WTC11 (cell line): ENCODE results near the gene FOXL2. TPM values are rescaled to one million over a fixed set of nuclear protein-coding genes. Genes with fewer than 3 reads are reported as not detected.

Experiments used
- ATAC-seq: fragments of 200-7000 bp; cut with Tn5 transposase; 2 replicates; pipeline ENCODE4 v1.10.0; 2021; ENCODE audit warnings: mild to moderate bottlenecking, moderate library complexity
- CTCF ChIA-PET: fragments of 300-600 bp; sonication (Branson Sonifier 250); formaldehyde crosslinking; loops from one replicate; lab custom pipeline; 2021; ENCODE audit warnings: antibody characterized with exemption; lab: Charles Lee
- POLR2A ChIA-PET: fragments of 350-600 bp; sonication (Branson Sonifier 250); formaldehyde crosslinking; loops from one replicate; lab custom pipeline; 2021; ENCODE audit warnings: antibody characterized with exemption; lab: Charles Lee
- DNase-seq: peaks from one replicate; pipeline ENCODE4 v3.0.0; 2021; ENCODE audit warnings: low spot score
- H3K27ac Mint-ChIP-seq: 2 replicates; pipeline ENCODE4 v1.8.0; 2021; ENCODE audit warnings: mixed read lengths
- H3K27me3 Mint-ChIP-seq: 2 replicates; pipeline ENCODE4 v1.8.0; 2021; ENCODE audit warnings: low read depth, mild to moderate bottlenecking, moderate library complexity, mixed read lengths
- H3K36me3 Mint-ChIP-seq: 2 replicates; pipeline ENCODE4 v1.8.0; 2021; ENCODE audit warnings: mixed read lengths
- H3K4me1 Mint-ChIP-seq: 2 replicates; pipeline ENCODE4 v1.8.0; 2022; ENCODE audit warnings: mixed read lengths
- H3K4me3 Mint-ChIP-seq: 2 replicates; pipeline ENCODE4 v1.8.0; 2021; ENCODE audit warnings: mild to moderate bottlenecking, moderate library complexity, mixed read lengths
- H3K9me3 Mint-ChIP-seq: 2 replicates; pipeline ENCODE4 v1.8.0; 2021; ENCODE audit warnings: mixed read lengths
- AR ChIP-seq: fragments of 250-450 bp; sonication (Bioruptor Pico); IDR thresholded peaks from 2 replicates; pipeline ENCODE4 v1.9.0; 2021; ENCODE audit warnings: mild to moderate bottlenecking
- CDX4 ChIP-seq: fragments of 250-450 bp; sonication (Bioruptor Pico); IDR thresholded peaks from 2 replicates; pipeline ENCODE4 v1.9.0; 2021; ENCODE audit warnings: moderate library complexity, mild to moderate bottlenecking, inconsistent platforms, borderline replicate concordance
- E2F4 ChIP-seq: sonication (generic); formaldehyde crosslinking; IDR thresholded peaks from 2 replicates; pipeline ENCODE4 v1.8.1; 2022; ENCODE audit warnings: low read depth, mild to moderate bottlenecking, moderate library complexity, missing genetic modification reagents, borderline replicate concordance
- ELF4 ChIP-seq: sonication (generic); formaldehyde crosslinking; IDR thresholded peaks from 2 replicates; pipeline ENCODE4 v1.8.1; 2022; ENCODE audit warnings: low read depth, mild to moderate bottlenecking, moderate library complexity, missing genetic modification reagents
- IRF1 ChIP-seq: sonication (generic); formaldehyde crosslinking; IDR thresholded peaks from 2 replicates; pipeline ENCODE4 v1.8.0; 2023; ENCODE audit warnings: missing genetic modification reagents
- JUN ChIP-seq: sonication (generic); formaldehyde crosslinking; IDR thresholded peaks from 2 replicates; pipeline ENCODE4 v1.8.0; 2023; ENCODE audit warnings: mild to moderate bottlenecking, missing genetic modification reagents
- KAT7 ChIP-seq: sonication (generic); formaldehyde crosslinking; IDR thresholded peaks from 2 replicates; pipeline ENCODE4 v1.8.1; 2023; ENCODE audit warnings: missing genetic modification reagents, mild to moderate bottlenecking, borderline replicate concordance
- NFATC4 ChIP-seq: fragments of 250-450 bp; sonication (Bioruptor Pico); IDR thresholded peaks from 2 replicates; pipeline ENCODE4 v1.9.0; 2021; ENCODE audit warnings: mild to moderate bottlenecking
- OVOL2 ChIP-seq: fragments of 250-450 bp; sonication (Bioruptor Pico); IDR thresholded peaks from 2 replicates; pipeline ENCODE4 v1.9.0; 2021; ENCODE audit warnings: mild to moderate bottlenecking, borderline replicate concordance
- PRDM15 ChIP-seq: sonication (generic); formaldehyde crosslinking; IDR thresholded peaks from 2 replicates; pipeline ENCODE4 v1.8.0; 2022; ENCODE audit warnings: missing genetic modification reagents
- SMAD3 ChIP-seq: sonication (generic); formaldehyde crosslinking; IDR thresholded peaks from 2 replicates; pipeline ENCODE4 v1.8.0; 2022; ENCODE audit warnings: missing genetic modification reagents, mild to moderate bottlenecking, borderline replicate concordance
- ZMAT4 ChIP-seq: fragments of 250-450 bp; sonication (Bioruptor Pico); IDR thresholded peaks from 2 replicates; pipeline ENCODE4 v1.9.0; 2021; ENCODE audit warnings: mild to moderate bottlenecking
- ZNF121 ChIP-seq: sonication (generic); formaldehyde crosslinking; IDR thresholded peaks from 2 replicates; pipeline ENCODE4 v1.8.0; 2023; ENCODE audit warnings: missing genetic modification reagents
- ZNF396 ChIP-seq: fragments of 250-450 bp; sonication (Bioruptor Pico); IDR thresholded peaks from 2 replicates; pipeline ENCODE4 v1.8.0; 2021; ENCODE audit warnings: mild to moderate bottlenecking, moderate library complexity, borderline replicate concordance
- ZNF416 ChIP-seq: fragments of 250-450 bp; sonication (Bioruptor Pico); IDR thresholded peaks from 2 replicates; pipeline ENCODE4 v1.9.0; 2021; ENCODE audit warnings: mild to moderate bottlenecking, inconsistent platforms
- ZNF671 ChIP-seq: fragments of 250-450 bp; sonication (Bioruptor Pico); IDR thresholded peaks from 2 replicates; pipeline ENCODE4 v1.8.0; 2021; ENCODE audit warnings: mild to moderate bottlenecking
- total RNA-seq: library from RNA; stranded (reverse); gene quantifications from 3 replicates; pipeline ENCODE4 v1.2.3, GENCODE V29; 2021

The FOXL2 gene
- total RNA-seq, 1 experiment from 2014 or later = 1.4 TPM

GRCh38 chr3:138913766-138914165 lies 33.2 kb downstream of the FOXL2 start:
- H3K27me3 Mint-ChIP-seq = peaks cover 10% of the 10 kb centered on the region
- no peak for ATAC-seq
- no peak overlapping the region for H3K4me3 Mint-ChIP-seq
- no peak overlapping the region for H3K27ac Mint-ChIP-seq
- H3K4me1 Mint-ChIP-seq = peaks cover 3% of the 10 kb centered on the region
- ChIA-PET POLR2A (no interaction called here), CTCF (interaction anchor here (0.7 to 4.5 kb wide), 3 partner anchors 10 to 434 kb away, joined by 3 to 108 read pairs (median 11); partner anchors contain the start of gene CEP70)
- H3K9me3 Mint-ChIP-seq = no peaks in the 10 kb centered on the region
- no peak for DNase-seq
- TF ChIP-seq AR = no peak
- no peak for TF ChIP-seq IRF1 (CRISPR knock-in tag)
- TF ChIP-seq OVOL2 = no peak
- no peak for TF ChIP-seq JUN (CRISPR knock-in tag)
- no peak for TF ChIP-seq ELF4
- no peak for TF ChIP-seq E2F4 (CRISPR knock-in tag)
- no peaks in the 10 kb centered on the region for H3K36me3 Mint-ChIP-seq

- TF ChIP-seq PRDM15 = no peak
- no peak for TF ChIP-seq NFATC4
- no peak for TF ChIP-seq ZNF671 (CRISPR knock-in tag)
- no peak for TF ChIP-seq AR
- no peak for TF ChIP-seq ZNF396
- no peak for TF ChIP-seq ZNF121 (CRISPR knock-in tag)
- no peak for TF ChIP-seq CDX4 (CRISPR knock-in tag)
- TF ChIP-seq ZNF416 (CRISPR knock-in tag) = no peak
- no peak for TF ChIP-seq SMAD3 (CRISPR knock-in tag)
- no peak for TF ChIP-seq KAT7
- no peak for TF ChIP-seq ZMAT4 (CRISPR knock-in tag)
- no peak overlapping the region for H3K27ac Mint-ChIP-seq
Observed at GRCh38 chr3:138912237-138912636, 34.7 kb downstream of the FOXL2 start.

More at GRCh38 chr3:138912237-138912636, 34.7 kb downstream of the FOXL2 start:
- CTCF ChIA-PET = interaction anchor here (1.6 to 4.5 kb wide), 3 partner anchors 12 to 318 kb away, joined by 6 to 108 read pairs (median 11); partner anchors contain the start of gene CEP70
- no peaks in the 10 kb centered on the region for H3K9me3 Mint-ChIP-seq
- H3K4me1 Mint-ChIP-seq = peaks cover 3% of the 10 kb centered on the region
- POLR2A ChIA-PET = no interaction called here
- H3K36me3 Mint-ChIP-seq = no peaks in the 10 kb centered on the region
- H3K27me3 Mint-ChIP-seq = peaks cover 10% of the 10 kb centered on the region
- no peak overlapping the region for H3K4me3 Mint-ChIP-seq
- DNase-seq = no peak
- ATAC-seq = no peak
